Adrenal gland (tissue), 5 donors: ENCODE measurements around the gene SERPINA6.
"Not testable (repeated sequence)": the region's sequence is repeated elsewhere in the genome, so short reads cannot be mapped to it uniquely, and the experiment has no call there.

Source experiments
- CTCF ChIP-seq, 6 experiments: fragments of 450-650 bp in 4 of 6; fragments of 200-600 bp in 2 of 6; sonication (generic) in 1 of 6; IDR thresholded peaks; 1 replicate in 5 of 6; 2 replicates in 1 of 6; pipeline versions ENCODE4 v1.5.1 to v1.8.0; 2016 to 2021; ENCODE audit warnings: antibody characterized with exemption in 6 of 6, mild to moderate bottlenecking in 2 of 6, moderate library complexity in 1 of 6
- POLR2A ChIP-seq, 2 donors: fragments of 450-650 bp; IDR thresholded peaks; one replicate each; pipeline ENCODE4 v1.6.1; 2017; ENCODE audit warnings: antibody characterized with exemption in 2 of 2, mild to moderate bottlenecking in 2 of 2, moderate library complexity in 1 of 2
- donor health status: DM: no; HTN: no; CAD: no.

- not testable (repeated sequence) for TF ChIP-seq CTCF, POLR2A (IDR thresholded peaks at IDR 0.05)
Measured at GRCh38 chr14:94296181-94296545, 27.0 kb downstream of the SERPINA6 start.
